NCI-H2196 treated with DMSO at 0.1 percent for 48 hours (cell line): ENCODE measurements around the gene TRIM31.

Source experiments
- DNase-seq: peaks from one replicate; lab custom pipeline; 2025; ENCODE audit not compliant: unreplicated experiment; lab: John Stamatoyannopoulos, UW

TRIM31 gene, protein sequence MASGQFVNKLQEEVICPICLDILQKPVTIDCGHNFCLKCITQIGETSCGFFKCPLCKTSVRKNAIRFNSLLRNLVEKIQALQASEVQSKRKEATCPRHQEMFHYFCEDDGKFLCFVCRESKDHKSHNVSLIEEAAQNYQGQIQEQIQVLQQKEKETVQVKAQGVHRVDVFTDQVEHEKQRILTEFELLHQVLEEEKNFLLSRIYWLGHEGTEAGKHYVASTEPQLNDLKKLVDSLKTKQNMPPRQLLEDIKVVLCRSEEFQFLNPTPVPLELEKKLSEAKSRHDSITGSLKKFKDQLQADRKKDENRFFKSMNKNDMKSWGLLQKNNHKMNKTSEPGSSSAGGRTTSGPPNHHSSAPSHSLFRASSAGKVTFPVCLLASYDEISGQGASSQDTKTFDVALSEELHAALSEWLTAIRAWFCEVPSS

GRCh38 chr6:30113003-30113759, at the start of gene TRIM31:
Gene TRIM31 (minus strand): TSS chr6:30113090. CDS start chr6:30112805, 285 bp downstream.
- no peak for DNase-seq

DNA sequence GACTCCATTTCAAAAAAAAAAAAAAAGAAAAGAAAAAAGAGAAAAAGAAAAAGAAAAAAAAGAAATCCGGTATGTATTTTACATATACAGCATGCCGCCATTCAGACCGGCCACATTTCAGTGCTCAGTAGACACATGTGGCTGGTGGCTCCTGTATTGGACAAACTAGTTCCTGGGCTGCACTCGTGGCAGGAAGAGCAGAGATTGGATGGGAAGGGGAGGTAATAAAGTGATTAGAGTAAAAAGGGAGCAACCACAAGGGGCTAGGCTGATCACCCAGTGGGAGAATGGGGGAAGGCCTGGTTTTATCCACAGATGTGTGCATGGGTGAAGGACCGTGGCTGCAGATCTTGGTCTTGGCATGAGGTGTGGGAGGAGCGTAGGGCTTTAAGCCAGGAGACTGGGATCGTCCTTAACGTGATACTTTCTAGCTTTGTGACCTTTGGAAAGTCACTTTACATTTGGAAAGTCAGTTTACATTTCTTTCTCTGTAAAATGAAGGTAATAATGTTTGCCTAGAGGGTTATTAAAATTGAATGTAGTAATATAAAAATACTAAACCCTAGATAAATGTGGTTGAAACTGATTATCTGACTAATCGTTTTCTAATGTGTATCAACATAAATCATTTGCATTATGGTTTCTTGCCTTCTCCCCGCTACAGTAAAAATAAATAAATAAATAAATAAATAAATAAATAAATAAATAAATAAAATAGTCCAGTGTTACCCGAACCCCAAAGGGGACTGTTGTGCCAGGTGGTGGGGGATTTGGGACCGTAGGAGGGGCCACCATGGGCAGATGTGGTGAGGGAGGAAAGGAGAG, 49.6 kb upstream of the TRIM31 start:
- DNase-seq = no peak

GRCh38 chr6:30160785-30161531, 48.1 kb upstream of the TRIM31 start, which contains the start of gene TRIM10:
Gene TRIM10 (minus strand): TSS chr6:30161211. CDS start chr6:30160858, 353 bp downstream.
- no peak for DNase-seq

- no peak for DNase-seq
Observed at GRCh38 chr6:30160008-30160784, 47.3 kb upstream of the TRIM31 start.

DNA sequence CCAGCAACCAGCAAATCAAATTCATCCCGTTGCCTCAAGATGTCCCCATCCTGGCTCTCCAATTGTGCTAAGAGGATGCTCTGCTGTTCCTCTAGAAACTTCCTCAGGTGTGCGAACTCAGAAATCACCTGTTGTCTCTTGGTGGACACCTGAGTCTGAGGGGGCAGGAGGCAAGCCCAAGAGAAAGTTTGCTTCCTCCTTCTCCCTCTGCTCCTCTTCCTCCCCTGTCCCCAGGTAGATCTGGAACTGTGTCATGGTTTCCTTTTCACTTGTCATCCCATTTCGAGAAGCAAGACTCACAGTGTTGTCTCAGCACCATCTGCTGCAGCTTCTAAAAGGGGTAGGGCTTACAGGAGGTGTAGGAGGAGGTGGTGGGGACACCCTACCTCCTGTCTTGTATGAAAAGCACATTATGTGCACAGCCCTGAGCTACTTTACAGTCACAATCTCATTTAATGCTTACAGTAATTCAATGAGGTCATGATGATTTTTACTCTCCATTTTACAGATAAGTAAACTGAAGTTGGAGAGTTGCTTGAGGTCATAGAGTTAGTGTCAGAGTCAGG, 45.7 kb upstream of the TRIM31 start:
- no peak for DNase-seq

- no peak for DNase-seq
Observed at GRCh38 chr6:30157999-30158398, 45.1 kb upstream of the TRIM31 start.

DNA sequence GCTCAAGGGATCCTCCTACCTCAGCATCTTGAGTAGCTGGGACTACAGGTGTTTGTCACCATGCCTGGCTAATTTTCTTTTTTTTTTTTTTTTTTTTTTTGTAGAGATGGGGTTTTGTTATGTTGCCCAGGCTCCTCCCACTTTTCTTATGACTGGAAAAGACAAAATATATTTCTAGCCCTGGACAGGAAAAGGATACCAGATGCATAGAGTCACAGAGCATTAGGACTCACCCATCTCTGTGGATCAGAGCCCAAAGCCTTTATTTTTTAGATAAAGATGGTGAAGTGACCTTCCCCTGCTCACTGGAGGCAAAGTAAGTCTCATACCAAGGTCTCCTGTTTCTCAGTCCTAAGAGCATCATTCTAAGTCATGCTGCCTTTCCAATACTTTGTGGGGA, 44.7 kb upstream of the TRIM31 start:
- no peak for DNase-seq

- no peak for DNase-seq
Observed at GRCh38 chr6:30156774-30157173, 43.9 kb upstream of the TRIM31 start.

GRCh38 chr6:30156262-30156599, 43.3 kb upstream of the TRIM31 start:
- no peak for DNase-seq

DNA sequence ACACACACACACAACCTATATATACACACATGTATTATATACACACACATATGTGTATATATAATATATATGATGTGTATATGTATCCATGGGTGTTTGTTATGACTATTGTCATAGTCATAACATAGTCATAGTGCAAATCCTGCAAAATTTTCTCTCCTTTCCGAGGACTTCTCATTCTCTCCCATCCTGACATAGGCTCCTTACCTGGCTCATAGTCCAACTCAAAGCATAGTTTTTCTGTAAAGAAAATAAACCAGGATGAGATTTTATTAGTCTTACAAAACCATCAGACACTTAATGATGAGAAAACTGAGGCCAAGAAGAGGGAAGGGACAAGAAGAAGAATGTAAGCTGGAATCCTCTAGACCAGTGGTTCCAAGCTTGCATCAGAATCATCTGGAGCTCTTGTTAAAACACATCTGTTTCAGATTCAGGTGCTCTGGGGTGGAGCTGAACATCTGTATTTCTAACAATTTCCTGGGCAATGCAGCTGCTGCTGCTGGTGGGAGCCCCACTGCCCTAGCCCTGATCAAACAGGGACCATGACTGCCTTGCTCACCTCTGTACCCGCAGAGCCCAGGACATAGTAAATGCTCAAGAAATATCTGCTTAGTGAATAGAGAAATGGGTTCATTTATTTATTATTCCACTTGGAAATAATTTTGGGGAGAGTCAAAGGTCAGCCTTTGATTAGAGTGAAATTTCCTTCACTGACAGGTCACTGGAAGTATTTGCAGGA, 42.8 kb upstream of the TRIM31 start:
- no peak for DNase-seq

DNA sequence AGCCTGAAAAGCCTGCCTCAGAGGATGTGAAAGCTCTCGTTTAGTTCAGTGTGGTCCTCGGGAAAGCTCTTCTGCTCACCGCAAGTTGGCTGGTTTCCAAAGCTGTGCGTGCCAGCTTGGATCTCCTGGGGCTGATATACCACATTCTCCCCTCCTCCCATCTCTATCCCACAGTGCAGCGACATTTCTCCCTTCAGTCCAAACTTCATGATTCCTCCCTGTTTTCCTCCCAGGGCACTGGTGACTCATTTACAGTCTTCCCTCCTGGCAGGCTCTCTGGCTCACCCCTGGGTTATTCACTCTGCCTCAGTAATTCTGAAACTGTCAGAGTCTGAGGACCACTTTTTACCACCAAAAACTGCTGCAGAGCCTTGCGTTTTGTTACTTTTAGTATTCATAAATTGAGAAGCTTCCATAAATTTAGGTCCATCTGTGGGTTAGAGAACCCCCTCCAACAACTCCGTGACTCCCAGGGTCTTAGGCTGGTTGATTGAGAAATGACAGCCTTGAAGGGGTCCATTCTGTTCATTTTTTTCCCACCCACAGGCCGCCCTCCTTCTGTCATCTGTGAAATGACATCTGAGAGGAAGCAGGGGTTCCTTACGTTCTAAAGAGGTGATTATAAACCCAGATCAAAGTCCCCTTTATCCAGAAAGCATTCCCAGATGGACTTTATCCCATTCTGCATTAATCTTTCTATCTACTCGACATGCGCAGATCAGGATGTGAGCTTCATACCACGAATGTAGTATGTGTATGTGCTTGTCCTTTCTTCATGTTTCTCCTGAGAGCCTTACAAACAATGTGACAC, 42.0 kb upstream of the TRIM31 start:
- no peak for DNase-seq

DNA sequence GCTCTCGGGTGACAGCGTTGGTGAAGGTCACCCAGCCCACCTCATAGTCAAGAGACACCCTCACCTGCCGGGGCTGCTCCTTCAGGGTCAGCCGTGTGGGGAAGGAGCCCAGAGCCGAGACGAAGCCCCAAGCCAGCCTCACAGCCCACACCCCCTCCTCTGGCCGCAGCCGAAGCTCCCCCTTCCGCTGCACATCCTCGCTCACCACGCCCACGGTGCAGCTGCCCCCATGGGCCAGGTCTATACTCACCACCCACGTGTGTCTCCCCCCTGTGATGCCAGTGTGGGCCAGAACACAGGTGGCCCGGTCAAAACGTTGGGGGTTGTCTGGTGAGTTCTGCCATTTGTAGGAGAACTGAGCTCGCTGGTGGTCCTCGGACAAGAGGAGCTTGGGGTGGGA, 41.2 kb upstream of the TRIM31 start:
- DNase-seq = no peak

- no peak for DNase-seq
Observed at GRCh38 chr6:30152910-30153610, 40.2 kb upstream of the TRIM31 start.

GRCh38 chr6:30152016-30152673, 39.3 kb upstream of the TRIM31 start:
- no peak for DNase-seq

- DNase-seq = no peak
Observed at GRCh38 chr6:30151580-30151979, 38.7 kb upstream of the TRIM31 start.

GRCh38 chr6:30150671-30151395, 37.9 kb upstream of the TRIM31 start:
- DNase-seq = no peak
